HEK293T (cell line): Measurements from ENCODE around the gene FN3KRP.

Source experiments
- ARNT ChIP-seq: fragments of 450-650 bp; IDR thresholded peaks from 2 replicates; pipeline ENCODE4 v1.6.1; 2017; ENCODE audit warnings: mild to moderate bottlenecking
- BHLHE40 ChIP-seq: fragments of 450-650 bp; IDR thresholded peaks from 2 replicates; pipeline ENCODE4 v1.6.1; 2016; ENCODE audit warnings: mild to moderate bottlenecking, moderate library complexity, borderline replicate concordance
- ELF4 ChIP-seq: fragments of 450-650 bp; IDR thresholded peaks from 2 replicates; pipeline ENCODE4 v1.6.1; 2017; ENCODE audit warnings: antibody characterized with exemption
- FOXA1 ChIP-seq: fragments of 450-650 bp; IDR thresholded peaks from 2 replicates; pipeline ENCODE4 v1.6.1; 2016; ENCODE audit warnings: mild to moderate bottlenecking
- FOXK2 ChIP-seq: fragments of 450-650 bp; IDR thresholded peaks from 2 replicates; pipeline ENCODE4 v1.6.1; 2016; ENCODE audit warnings: mild to moderate bottlenecking
- FOXM1 ChIP-seq: fragments of 450-650 bp; IDR thresholded peaks from 2 replicates; pipeline ENCODE4 v1.6.1; 2017; ENCODE audit warnings: mild to moderate bottlenecking, borderline replicate concordance
- L3MBTL2 ChIP-seq: fragments of 450-650 bp; conservative IDR thresholded peaks from 2 replicates; pipeline ENCODE4 v1.6.1; 2016; ENCODE audit warnings: mild to moderate bottlenecking
- LEF1 ChIP-seq: fragments of 450-650 bp; IDR thresholded peaks from 2 replicates; pipeline ENCODE4 v1.6.1; 2017; ENCODE audit warnings: mild to moderate bottlenecking, borderline replicate concordance
- SUZ12 ChIP-seq: fragments of 450-650 bp; IDR thresholded peaks from 2 replicates; pipeline ENCODE4 v1.6.1; 2016; ENCODE audit warnings: mild to moderate bottlenecking
- TARDBP ChIP-seq: fragments of 450-650 bp; IDR thresholded peaks from 2 replicates; pipeline ENCODE4 v1.6.1; 2016
- ZNF384 ChIP-seq: fragments of 450-650 bp; IDR thresholded peaks from 2 replicates; pipeline ENCODE4 v1.6.1; 2016
- TF ChIP-seq, protein P1 (sequence below): fragments of 450-650 bp; IDR thresholded peaks from 2 replicates; pipeline ENCODE4 v1.6.1; 2016

DNA sequence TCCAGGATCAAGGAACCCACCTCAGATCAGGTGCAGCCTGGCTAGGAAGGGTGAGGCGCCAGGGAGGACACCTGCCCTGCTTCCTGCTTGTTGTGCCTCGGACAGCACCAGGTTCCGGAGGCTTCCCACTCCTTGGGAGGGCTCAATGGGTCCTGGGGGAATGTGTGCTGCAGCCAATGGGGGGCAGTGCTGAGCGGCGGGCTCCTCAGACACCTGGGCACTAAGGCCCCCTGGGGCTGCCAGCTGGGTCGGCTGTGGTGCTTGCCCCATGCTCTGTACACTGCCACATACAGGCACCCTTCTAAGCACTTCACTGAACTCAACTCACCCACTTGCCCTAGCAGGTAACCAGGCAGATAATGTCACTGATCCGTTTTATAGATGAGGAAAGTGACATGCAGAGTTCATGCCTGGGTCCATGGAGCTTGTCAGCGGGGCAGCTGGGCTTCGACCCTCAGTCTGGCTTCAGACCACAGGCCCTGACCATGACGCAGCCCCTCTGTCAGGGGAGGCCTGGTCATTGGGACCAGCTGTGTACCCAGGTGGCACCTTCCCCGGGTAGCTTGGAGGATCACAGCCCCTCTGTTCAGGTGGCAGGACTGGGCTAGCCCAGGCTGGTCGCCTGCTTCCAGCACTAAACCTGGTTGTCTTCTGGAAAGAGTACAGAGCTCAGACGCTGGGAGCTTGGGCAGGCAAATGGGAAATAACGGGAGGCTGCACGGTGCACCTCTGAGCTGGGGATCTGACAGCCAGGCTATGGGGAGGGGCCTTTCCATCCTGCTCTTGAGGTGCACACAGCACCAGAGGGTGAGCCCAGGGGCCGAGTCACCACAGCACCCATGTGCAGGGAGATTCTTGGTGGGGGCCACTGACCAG lies 27.1 kb downstream of the FN3KRP start:
- TF ChIP-seq BHLHE40 (no peak), TARDBP (no peak), FOXA1 (no peak), LEF1 (no peak), ARNT (no peak), SUZ12 (no peak), L3MBTL2 (no peak), FOXM1 (no peak), ELF4 (no peak), ZNF384 (no peak), FOXK2 (no peak)
- TF ChIP-seq, protein P1, sequence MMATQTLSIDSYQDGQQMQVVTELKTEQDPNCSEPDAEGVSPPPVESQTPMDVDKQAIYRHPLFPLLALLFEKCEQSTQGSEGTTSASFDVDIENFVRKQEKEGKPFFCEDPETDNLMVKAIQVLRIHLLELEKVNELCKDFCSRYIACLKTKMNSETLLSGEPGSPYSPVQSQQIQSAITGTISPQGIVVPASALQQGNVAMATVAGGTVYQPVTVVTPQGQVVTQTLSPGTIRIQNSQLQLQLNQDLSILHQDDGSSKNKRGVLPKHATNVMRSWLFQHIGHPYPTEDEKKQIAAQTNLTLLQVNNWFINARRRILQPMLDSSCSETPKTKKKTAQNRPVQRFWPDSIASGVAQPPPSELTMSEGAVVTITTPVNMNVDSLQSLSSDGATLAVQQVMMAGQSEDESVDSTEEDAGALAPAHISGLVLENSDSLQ, result no peak
